HT-29 (cell line): Measurements from ENCODE around the gene EED. TPM values are rescaled to one million over a fixed set of nuclear protein-coding genes. Genes with fewer than 3 reads are reported as not detected.

ENCODE experiments used
- DNase-seq: peaks from one replicate; pipeline ENCODE4 v3.0.0-alpha.2; 2015; ENCODE audit warnings: low spot score
- total RNA-seq: library from RNA; depleted of rRNA; stranded (reverse); fragments of >200 nt; shearing (Covaris generic); gene quantifications from 2 replicates; pipeline ENCODE4 v1.2.3, GENCODE V29; 2014; rRNA removed

The EED gene, protein sequence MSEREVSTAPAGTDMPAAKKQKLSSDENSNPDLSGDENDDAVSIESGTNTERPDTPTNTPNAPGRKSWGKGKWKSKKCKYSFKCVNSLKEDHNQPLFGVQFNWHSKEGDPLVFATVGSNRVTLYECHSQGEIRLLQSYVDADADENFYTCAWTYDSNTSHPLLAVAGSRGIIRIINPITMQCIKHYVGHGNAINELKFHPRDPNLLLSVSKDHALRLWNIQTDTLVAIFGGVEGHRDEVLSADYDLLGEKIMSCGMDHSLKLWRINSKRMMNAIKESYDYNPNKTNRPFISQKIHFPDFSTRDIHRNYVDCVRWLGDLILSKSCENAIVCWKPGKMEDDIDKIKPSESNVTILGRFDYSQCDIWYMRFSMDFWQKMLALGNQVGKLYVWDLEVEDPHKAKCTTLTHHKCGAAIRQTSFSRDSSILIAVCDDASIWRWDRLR
- 13.8 and 17.4 TPM in 2 replicates for total RNA-seq

DNA sequence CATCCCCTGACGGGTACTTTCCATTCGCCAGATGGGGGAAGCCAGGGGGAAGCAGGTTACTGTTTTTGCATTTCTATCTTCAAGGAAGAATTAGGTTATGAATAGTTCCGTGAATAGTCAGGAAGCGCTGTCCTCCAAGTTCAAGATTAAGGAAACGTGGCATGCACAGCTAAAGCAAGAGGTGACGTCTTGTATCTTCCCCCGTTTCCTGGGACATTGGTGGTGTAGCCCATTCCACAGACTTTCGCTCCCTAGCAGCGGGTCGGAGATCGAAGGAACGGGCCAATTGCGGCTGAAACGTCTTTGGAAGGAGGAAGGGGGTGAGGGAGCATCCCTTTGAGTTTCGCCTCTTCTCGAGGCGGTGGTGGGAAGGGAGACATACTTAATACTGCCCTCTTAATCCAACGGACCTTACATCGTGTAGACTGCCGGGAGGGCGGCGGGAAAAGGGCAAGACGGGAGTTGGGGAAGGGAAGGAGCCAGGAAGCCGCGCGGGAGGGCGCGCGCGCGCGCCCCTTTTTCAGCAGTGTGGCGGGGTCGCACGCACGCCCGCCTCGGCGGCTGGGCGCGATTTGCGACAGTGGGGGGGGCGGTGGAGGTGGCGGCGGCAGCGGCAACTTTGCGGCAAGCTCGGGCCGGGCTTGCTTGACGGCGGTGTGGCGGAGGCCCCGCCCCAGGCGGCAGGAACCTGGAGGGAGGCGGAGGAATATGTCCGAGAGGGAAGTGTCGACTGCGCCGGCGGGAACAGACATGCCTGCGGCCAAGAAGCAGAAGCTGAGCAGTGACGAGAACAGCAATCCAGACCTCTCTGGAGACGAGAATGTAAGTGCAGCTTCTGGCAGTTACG lies at the start of gene EED:
TSS of gene EED (plus strand) at position 232 of the 847 bp plus-strand sequence. CDS start at position 709, 477 bp downstream.
- DNase-seq = peak; percentile 98

DNA sequence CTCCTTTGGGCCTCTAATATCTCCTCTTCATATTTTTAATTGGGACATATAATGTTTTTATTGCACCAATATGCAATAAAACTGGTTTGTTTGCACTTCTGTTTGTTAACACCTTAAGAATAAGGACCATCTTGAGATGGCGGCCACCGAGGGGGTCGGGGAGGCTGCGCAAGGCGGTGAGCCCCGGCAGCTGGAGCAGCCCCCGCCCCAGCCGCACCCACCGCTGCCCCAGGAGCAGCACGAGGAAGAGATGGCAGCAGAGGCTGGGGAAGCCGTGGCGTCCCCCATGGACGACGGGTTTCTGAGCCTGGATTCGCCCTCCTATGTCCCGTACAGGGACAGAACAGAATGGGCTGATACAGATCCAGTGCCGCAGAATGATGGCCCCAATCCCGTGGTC lies 49.6 kb upstream of the EED start:
- no peak for DNase-seq

DNA sequence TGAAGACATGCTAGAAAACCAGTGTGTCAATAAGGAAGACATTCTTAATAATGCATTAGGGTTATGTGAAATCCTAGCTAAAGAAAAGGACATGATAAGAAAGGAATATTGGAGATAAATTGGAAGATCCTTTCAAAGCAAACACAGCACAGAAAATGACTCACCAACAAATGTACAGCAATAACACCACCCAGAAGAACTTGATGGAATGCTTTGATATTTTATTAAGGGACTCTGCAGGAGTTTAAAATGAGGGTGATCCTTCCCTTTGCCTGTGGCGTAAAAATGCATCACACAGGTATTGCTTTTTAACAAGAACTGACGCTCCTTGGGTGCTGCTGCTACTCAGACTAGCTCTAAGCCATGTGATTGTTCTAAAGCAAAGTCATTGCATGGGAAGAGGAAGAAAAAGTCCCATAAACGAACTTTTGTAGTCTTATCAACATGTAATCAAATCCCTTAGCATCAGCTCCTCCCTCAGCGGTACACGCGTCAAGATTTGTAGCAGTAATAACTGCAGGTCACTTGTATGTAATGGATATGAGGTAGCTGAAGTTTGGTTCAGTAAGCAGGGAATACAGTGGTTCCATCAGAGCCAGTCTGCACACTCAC lies 48.4 kb upstream of the EED start:
- peak; percentile 60 for DNase-seq

DNA sequence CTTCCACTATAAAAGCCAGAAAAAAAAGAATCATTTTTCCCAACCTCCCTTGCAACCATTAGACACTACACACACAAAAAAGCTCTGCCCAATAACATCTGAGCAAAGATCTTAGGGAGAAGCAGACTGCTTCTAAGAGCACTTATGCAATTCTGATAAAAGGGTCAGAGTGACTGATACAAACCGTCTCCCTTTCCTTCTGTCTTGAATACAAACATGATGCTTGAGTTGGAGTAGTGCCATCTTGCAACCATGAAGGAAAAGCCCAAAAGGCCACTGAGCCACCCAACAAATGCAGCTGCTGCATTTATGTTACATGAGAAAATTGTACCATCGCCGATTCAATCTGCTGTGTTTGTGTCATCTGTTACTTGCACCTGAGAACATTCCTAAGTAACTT lies 47.6 kb upstream of the EED start:
- DNase-seq = no peak

DNA sequence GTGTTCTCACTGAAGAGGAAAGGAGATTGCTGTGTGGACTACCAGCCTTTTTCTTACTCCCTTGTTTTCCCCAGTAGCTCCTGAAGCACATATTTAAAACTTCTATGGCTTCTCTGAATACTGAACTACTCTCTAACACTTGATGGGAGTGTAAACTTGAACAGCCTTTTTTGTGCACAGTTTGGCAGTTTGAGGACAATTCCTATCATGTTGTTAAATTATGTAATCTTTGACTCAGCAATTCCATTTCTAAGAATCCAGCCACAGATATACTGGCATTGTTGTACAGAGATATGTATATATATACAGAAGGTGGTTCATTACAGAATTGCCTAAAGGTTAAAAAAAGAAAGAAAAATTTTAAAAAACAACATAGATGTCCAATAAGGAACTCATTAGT lies 47.1 kb upstream of the EED start:
- no peak for DNase-seq

DNA sequence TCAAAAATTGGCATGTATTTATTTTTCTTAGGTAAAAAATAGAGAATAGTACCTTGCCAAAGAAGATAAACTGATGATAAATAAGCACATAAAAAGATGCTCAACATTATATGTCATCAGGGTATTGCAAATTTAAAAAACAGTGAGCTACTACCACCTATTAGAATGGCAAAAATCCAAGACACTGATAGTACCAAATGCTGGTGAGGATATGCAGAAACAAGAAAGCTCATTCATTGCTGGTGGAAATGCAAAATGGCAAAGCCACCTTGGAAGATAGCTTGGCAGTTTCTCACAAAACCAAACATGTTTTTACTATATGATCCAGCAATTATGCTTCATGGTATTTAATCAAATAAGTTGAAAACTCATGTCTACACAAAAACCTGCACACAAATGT lies 46.4 kb upstream of the EED start:
- no peak for DNase-seq

DNA sequence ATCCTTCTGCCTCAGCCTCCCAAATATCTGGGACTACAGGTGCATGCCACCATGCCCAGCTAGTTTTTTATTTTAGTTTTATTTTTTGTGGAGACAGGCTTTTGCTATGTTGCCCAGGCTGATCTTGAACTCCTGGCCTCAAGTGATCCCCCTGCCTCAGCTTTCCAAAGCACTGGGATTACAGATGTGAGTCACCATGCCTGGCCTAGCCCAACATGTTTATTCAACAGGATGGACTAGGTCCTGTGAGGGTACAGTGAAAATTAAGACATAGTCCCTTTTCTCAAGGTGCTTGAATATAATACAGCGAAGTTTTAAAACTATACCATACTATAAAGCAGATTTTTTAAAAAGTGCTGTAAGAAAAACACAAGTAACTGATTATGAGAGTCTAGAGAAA lies 45.2 kb upstream of the EED start:
- no peak for DNase-seq

DNA sequence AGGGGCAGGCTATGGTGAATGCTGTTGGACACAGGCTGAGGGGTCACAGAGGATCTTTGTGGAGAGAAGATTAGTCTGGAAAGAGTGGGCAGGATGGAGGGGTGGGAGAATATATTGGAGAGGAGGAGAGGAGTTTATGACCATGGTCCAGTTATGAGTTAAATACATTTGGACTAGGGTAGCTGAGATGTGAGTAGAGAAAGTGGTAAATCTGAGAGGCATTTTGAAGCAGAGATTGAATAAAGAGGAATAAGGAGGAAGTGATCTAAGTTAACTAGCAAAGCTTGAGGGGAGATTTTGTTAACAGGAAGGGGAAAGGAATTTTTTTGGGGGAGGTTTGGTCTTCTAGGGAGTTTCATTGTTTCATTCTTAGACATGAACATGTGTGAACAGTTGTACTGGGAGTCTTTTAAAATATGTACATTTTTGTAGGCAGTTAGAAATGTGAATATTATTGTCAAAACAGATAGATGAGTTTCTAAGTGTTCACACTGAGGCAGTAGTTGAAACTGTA lies 43.1 kb upstream of the EED start:
- DNase-seq = no peak

DNA sequence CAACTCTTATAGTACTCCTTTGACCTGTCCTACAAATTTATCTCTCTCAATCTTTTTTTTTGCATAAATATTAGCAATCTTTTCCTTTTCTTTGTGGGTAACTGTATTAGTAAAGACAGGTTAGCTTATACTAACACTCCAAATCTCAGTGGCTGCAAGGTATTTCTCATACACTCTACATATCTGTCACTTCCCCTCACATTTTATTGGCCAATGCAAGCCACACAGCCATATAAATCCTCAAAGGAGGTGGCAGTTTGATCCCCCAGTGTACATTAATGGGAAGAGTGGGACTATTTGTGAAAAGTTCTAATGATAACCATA lies 42.6 kb upstream of the EED start:
- DNase-seq = no peak

DNA sequence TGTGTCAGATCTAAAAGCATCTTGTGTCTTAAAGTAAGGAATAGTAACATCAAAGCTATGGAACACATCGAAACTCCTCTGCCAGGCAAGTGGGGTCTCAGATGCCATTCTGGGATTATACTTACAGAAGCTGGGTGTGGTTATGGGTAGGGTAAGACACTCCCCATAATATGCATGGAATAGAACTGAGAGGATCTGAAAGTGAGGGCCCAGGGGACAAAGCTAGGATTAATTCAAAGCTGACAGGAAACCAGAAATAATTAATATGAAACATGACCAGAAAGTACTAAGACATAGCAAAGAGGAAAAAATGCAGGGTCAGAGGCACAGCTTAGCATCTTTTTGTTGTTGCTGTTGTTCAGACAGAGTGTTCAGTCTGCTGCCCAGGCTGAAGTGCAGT lies 40.2 kb upstream of the EED start:
- DNase-seq = no peak

DNA sequence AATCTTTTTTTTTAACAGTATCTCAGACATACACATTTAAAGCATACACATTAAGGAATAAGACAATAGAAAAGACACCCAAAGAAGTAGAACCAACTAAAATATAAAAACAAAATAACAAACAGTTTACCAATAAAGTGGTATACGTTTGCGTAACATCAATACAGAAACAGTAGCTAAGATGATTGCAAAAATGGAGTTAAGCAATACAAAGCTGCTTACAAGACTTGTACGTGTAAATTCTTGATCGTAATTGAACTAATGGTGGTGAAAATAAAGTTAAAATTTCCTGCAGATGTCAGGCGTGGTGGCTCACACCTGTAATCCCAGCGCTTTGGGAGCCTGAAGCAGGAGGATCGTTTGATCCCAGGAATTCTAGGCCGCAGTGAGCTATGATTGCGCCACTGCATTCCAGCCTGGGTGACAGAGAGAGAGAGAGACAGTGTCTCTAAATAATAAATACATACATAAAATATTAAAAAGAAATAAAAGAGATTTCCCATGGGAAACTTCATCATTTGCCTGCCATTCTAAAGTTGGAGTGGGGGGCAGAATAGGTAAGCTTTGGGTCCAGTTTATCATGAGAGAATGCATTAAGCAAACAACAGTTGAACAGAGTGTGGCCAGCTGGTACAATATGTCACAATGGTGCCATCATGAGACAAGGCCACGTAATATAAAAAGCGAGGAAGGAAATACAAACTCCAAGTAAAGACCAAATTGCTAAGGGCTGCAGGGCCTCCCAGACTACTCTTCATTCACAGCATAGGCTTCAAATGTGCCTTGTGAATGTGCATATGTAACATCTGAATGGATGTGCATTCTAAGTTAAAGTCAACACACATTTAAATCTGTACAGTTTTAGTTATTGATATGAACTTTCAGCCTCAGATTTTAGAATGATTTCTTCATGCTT lies 38.9 kb upstream of the EED start:
- DNase-seq = no peak

DNA sequence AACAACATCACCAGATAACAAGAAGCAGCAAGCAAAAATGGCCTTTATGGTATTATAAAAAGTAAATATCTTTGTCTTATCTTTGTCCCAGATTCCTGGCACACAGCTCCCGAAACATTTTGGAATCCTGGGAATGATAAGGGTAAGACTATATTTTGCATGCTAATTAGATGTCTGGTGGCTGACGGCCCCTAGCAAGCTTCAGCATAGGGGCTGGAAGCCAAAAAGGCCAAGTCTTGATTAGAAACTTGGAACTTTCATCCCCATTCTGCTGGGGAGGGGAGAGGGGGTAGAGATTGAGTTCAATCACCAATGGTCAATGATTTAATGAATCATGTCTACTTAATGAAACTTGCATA lies 38.2 kb upstream of the EED start:
- no peak for DNase-seq

DNA sequence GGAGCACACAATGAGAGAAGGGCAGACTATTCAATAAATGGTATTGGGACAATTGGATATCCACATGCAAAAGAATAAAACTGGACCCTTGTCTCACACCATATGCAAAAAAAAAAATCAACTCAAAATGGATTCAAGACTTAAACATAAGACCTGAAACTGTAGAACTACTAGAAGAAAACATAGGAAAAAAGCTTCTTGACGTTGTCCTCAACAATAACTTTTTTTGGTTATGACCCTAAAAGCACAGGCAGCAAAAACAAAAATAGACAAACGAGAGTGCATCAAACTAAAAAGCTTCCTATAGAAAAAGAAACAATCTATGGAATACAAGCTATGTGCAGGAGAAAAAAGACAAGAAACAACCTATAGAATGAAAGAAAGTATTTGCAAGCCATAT lies 37.1 kb upstream of the EED start:
- no peak for DNase-seq

DNA sequence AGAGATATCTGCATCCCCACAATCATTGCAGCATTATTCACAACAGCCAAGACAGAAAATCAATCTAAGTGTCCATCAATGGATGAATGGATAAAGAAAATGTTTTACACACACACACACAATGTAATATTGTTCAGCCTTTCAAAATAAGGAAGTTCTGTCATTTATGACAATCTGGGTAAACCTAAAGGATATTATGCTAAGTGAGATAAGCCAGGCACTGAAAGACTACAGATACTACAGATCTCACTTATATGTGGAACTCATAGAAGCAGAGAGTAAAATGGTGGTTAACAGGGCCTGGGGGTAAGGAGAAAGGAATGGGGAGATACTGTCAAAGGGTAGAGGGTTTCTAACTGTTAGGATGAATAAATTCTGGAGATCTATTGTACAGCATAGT lies 36.0 kb upstream of the EED start:
- DNase-seq = no peak

DNA sequence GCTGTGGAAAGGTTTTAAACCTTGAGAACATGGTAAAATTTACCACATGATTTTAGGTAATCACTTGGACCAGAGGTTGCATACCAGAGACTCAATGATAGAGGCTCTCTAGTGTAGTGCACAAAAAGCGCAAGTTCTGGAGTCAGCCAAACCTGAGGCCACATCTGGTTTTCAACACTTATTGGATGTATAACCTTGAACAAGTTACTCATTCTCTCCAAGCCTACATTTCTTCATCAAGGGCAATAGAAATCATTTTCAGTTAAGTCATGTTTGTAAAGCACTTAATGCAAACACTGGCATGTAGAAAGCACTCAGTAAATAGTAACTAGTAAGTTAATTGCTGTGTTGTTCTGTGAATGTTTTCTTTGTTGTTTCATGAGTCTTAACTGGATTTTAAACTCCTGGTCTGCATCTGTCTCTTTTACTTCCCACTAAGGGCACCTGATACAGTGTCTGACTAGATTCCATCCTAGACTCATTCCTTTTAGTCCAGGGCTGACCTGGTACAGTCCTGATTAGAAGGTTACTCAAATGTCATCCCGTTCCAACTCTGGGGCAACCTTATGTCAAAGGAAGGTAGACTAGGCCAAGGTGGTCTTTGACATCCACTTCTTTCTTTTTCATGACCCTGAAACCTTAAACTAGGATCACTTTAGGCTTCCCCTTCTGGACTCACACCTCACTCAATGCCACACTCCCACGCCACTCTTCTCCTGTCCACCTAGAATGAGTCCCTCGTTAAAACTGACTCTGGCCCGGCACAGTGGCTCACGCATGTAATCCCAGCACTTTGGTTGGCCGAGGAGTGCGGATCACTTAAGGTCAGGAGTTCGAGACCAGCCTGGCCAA lies 34.5 kb upstream of the EED start:
- no peak for DNase-seq

DNA sequence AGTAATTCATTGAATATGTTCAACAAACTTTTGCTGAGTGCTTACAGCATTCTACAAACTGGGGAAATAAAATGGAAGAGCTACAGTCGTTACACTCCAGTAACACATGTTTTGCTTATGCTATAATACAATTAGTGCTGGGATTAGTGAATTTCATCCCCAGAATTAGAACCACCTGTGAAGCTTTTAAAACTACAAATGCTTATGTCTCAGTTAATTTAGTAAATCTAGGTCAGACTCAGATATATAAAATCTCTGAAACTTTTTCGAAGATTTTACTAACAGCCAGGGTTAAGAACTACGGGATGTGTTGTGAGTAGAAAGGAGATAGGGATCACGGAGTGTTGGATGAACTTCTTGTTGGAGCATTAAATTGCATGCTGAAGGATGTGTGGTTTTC lies 33.7 kb upstream of the EED start:
- DNase-seq = no peak

DNA sequence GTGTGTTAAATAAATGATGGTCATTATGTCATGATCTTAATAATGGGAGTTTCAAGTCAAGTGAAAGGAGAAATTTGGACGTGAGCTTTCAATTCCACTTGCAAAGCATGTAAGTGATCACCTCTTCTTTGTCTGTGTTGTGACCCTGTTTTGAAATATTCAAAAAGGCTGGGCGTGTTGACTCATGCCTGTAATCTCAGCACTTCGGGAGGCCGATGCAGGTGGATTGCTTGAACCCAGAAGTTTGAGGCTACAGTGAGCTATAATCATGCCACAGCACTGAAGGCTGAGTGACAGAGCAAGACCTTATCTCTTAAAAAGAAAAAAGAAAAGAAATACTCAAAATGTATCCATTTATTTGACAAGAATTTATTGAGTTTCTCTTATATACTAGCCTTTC lies 32.9 kb upstream of the EED start:
- no peak for DNase-seq

DNA sequence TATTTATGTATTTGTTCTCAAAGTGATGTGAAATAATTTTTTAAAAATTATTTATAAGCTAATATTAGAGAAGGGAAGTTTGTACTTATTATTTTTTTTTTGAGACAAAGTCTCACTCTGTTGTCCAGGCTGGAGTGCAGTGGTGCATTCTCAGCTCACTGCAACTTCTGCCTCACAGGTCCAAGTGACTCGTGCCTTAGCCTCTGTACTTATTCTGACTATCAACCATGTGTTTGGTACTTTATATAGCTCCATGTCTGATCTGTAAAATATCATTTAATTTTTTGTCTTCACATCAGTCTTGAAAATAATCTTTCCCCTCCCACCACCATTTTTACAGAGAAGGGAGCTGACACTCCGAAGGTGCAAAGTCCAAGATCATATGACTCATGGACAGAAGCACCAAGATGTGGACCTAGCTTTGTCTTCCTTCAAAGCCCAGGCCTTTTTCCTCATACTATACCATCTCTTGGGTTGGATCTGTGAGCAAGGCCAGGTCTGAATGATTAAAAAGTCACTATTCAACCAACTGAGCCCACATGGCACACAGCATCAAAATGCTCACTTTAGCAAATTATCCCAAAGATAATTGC lies 32.4 kb upstream of the EED start:
- peak; percentile 49 for DNase-seq

DNA sequence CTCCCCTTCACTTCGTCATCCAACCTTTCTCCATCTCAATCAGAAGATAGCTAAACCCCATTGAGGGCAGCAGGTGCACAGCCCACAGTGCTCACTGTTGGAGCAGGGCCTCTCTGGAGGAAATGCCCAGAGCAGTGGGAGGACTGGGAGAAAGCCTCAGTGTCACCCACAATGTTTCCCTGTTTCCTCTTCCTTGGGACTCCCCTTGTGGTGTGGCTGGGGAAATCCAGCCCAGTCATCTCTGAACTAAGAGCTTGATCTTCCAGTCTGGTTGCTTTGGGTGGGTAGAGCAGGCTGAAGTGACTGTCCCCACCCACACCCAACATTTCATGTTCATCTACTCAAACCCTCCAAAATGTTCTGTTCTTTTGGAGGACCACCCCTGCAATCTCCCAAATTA lies 29.8 kb upstream of the EED start:
- peak; percentile 58 for DNase-seq
